GM12875 (cell line): ENCODE measurements around the gene OR6B1.

Source experiments
- H3K4me3 ChIP-seq: one replicate; pipeline ENCODE4 v1.5.1; 2011; ENCODE audit warnings: low read depth, low read length, control low read depth
- TF ChIP-seq, protein P1 (sequence below): IDR thresholded peaks from 2 replicates; pipeline ENCODE4 v1.5.1; 2011; ENCODE audit warnings: low read depth, mild to moderate bottlenecking, control low read depth, inconsistent platforms, low read length, moderate library complexity, borderline replicate concordance; ENCODE audit not compliant: insufficient read depth

The OR6B1 gene

GRCh38 chr7:143967398-143967797 is 32.7 kb upstream of the OR6B1 start:
- no peak overlapping the region for H3K4me3 ChIP-seq
- TF ChIP-seq, protein P1, sequence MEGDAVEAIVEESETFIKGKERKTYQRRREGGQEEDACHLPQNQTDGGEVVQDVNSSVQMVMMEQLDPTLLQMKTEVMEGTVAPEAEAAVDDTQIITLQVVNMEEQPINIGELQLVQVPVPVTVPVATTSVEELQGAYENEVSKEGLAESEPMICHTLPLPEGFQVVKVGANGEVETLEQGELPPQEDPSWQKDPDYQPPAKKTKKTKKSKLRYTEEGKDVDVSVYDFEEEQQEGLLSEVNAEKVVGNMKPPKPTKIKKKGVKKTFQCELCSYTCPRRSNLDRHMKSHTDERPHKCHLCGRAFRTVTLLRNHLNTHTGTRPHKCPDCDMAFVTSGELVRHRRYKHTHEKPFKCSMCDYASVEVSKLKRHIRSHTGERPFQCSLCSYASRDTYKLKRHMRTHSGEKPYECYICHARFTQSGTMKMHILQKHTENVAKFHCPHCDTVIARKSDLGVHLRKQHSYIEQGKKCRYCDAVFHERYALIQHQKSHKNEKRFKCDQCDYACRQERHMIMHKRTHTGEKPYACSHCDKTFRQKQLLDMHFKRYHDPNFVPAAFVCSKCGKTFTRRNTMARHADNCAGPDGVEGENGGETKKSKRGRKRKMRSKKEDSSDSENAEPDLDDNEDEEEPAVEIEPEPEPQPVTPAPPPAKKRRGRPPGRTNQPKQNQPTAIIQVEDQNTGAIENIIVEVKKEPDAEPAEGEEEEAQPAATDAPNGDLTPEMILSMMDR = no peak

DNA sequence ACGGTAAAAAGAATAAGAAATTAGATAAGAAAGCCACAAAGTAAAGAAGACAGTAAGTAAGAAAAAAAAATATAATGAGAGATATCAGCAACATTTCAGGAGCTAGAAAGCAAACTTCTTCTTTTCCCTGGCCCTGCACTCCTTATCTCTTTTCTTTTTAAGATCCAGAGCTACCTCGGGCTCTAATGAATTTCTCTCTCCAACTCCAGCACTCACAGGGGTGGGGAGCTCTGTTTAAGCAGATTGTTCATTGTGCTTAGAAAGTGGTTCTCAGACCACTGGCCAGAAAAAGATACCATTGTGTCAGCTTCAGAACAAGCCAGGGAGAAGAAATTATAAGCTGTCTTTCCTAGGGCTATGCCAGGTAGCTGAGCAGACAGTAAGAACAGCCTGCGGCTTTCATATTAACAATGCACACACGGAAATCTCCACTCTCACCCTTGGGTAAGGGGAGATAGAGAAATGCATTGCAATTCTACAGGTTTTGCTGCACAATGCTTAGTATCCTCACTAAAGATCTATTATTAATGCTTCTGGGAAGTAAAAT is 26.2 kb upstream of the OR6B1 start:
- no peak overlapping the region for H3K4me3 ChIP-seq
- TF ChIP-seq, protein P1 = no peak

DNA sequence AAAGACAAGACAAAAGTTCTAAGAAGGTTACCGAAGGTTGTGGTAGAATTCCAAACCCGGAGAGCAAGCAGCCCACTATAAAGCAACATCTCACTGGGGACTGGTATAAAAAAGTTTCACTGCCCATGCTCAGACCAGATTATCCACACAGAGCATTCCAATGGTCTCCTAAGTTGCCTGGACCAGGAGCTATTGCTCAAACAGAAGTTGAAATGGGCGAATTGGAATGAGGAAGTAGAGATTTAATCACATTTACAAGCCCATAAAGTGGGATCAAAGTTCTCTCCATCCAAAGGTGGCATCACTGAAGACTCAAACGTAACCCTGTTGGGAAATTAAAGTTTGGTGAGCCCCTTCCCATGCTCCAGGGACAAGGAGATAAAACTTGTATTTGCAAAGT is 25.7 kb upstream of the OR6B1 start:
- no peak overlapping the region for H3K4me3 ChIP-seq
- TF ChIP-seq, protein P1 = no peak

DNA sequence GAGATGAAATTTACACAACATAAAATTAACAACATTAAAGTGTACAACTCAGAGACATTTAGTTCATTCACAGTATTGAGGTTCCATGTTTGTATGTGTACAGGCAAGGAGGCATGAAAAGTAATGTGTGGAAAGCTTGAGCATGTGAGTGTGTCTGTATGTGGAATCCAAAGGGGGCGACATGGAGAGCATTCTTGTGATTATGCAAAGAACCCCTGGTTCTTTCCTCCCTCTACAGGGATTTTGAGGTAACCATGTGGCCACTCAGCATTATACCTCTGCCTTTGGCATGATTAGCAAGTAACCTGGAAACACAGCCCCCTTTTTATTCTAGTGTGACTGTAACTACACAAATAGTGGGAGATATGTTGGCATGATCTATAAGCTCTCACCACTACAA is 24.5 kb upstream of the OR6B1 start:
- H3K4me3 ChIP-seq = no peak overlapping the region
- TF ChIP-seq, protein P1 = no peak

- H3K4me3 ChIP-seq = no peak overlapping the region
- TF ChIP-seq, protein P1 = no peak
These were observed 21.5 kb upstream of the OR6B1 start for GRCh38 chr7:143978585-143978984.

GRCh38 chr7:143979359-143979758 is 20.8 kb upstream of the OR6B1 start:
- H3K4me3 ChIP-seq = no peak overlapping the region

DNA sequence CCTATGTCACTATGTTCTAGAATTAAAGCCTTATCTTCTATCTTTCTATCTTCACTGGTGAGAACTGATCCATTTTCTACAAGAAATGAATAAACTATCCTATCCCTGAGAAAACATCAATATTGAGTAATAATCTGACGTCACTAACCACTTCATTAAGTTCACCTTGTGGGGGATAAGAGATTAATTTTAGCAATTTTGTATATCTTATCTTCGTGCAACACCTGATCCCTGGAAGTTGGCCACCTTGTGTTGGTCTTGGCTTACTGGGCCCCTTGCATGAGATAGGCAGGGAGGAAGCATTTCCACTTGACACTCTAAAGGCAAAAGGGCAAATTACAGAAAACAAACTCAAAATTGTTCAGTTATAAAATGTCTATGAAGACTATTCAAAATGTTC is 20.1 kb upstream of the OR6B1 start:
- TF ChIP-seq, protein P1 = no peak

More at GRCh38 chr7:143979359-143979758, 20.8 kb upstream of the OR6B1 start:
- TF ChIP-seq, protein P1 = no peak

More for the DNA sequence above, 20.1 kb upstream of the OR6B1 start:
- H3K4me3 ChIP-seq = no peak overlapping the region
